AG08395 (cell line): ENCODE measurements around the gene CARD16.
"Not testable (repeated sequence)": the region's sequence is repeated elsewhere in the genome, so short reads cannot be mapped to it uniquely, and the experiment has no call there.

ENCODE experiments used
- DNase-seq: peaks from one replicate; pipeline ENCODE4 v3.0.0; 2012; ENCODE audit warnings: mixed read lengths, low spot score

The CARD16 gene

DNA sequence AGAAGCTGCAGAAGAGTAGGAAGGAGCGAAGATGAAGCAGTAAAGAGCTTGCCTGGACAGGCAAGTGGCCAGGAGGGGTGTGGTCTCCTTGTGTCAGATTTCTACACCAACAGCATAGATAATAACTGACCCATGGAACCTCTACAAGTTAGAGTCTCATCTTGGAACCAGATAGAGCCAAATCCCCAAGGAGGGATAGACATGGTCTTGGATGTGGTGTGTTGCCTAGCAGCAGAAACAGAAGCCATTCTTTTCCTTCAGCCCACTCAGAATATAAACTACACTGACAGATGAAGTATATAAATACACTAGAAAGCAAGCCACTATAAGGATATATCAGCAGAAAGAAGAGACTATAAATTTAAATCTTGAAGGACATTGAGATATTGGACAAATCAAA lies 4.3 kb upstream of the CARD16 start:
- DNase-seq, result no peak

DNA sequence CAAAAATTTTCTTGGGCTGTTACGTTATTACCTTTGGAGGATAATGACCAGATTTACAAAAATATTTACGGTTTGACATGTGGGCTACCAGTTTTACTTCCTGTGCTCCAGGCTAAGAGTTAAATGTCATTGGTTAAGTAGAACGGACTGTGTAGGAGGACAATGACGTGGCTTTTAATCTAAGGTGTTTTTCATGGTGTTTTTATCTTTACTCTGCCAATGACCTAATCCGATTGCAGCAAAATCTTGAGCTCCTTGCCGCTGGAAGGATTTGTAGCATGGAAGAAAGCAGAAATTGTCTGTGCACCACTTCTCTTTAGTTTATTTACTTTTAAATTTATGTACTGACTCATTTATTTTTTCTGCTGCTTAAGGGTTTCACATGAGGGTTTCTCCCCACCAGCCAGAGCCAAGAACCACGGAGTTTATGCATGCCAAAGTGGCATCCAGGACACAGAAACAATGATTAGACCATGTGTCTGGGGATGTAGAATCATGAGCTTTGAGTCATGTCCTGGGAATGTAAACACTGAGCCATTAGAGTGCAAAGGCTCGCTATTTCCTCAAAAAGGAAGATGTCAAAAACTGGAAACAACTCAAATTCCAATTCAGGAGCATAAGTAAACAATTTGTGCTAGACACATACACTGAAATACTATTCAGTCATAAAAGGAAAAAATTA lies 1.9 kb upstream of the CARD16 start:
- DNase-seq, result peak; percentile 96

DNA sequence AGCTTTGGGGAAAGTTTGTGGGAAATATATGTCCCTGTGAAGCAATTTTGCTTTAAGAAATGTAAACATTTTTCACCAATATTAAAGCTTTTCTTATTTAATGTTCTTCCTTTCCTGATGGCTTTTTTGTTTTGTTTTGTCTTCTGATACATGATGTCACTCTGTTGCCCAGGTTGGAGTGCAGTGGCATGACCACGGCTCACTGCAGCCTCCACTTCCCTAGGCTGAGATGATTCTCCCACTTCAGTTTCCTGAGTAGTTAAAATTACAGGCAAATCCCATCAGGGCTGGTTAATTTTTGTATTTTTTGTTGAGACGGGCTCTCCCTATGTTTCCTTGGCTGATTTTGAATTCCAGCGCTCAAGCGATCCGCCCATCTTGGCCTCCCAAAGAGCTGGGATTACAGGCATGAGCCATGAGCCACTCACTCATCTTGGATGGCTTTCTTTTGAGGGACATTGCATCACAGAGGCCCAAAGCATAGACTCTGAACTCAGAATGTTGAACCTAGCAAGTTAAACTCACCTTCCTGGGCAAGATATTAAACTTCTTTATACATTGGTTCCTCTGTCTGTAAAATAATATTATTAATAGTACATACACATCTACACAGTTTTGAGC lies 651 bp upstream of the CARD16 start:
- peak; percentile 8 for DNase-seq

DNA sequence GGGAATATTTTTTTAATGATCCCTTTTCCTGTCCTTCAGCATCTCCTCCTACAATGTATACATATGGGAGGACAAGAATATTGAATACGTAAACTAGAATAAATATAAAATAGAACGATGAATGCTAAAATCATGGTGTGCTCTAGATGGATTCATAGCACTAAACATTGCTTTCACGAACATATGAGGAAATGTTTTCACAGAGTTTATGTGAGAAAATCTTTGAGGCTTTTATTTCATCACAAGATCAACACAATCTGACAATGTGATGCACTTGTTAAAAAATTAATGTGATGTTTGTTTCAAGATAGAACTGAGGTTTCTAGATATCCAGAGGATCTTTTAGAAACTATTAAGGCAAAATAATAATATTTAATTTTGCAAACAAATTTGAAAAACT lies 3.0 kb downstream of the CARD16 start:
- no peak for DNase-seq

DNA sequence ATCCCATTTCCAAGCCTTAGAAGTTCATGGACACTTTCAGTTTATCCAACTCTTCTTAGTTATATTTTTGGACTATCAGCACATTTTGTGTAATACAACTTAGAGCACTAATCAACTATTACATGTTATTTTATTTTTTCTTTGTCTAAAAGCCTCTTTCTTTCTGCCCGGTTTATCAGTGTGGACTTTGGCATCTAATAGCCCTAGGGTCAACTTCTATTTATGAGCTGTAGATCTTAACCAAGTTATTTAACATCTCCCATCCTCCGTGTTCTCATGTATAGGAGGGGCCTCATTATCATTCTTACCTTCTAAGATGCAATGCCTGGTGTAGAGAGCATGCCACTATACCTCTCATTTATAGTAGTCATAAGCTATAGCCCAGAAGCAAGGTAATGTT lies 4.4 kb downstream of the CARD16 start:
- no peak for DNase-seq

DNA sequence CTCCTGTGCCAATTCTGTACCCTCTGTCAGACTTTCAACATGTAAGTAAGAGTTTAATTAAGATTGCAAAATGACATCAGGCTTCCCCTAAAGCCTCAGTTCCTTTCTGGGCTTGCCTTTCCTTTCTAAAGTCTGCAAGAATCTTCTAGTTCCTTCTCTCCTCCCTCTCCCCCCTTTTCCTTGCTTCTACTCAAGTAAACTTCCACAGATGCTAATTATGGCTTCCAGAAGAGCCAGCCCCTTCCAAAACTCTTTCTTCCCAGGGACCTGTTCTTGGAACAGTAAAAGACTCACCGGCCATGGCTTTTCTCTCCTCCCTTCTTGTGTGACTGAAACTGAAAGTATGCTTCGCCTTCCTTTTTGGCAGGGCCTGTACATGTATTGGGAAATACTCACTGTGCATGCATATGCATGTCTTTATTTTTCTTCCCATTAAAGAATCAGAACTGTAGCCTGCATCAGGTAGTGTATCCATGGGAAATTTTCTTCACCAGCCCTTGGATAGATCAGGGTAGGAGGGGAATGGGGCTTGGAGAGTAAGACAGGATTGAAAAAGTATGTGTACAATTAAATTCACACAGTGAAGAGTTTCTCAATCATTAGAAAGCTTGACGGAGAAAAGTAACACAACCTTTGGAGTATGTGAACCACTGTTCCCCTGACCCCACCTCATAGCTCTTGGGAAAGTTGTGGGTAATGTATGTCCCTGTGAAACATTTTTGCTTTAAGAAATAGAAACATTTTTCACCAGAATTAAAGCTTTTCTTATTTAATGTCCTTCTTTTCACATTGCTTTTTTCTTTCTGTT lies 10.1 kb downstream of the CARD16 start, which contains the start of gene CASP1:
Gene CASP1 (minus strand): TSS at position 332 of the 808 bp plus-strand sequence. CDS start 31 bp downstream, at position 301.
- peak; percentile 71 for DNase-seq

DNA sequence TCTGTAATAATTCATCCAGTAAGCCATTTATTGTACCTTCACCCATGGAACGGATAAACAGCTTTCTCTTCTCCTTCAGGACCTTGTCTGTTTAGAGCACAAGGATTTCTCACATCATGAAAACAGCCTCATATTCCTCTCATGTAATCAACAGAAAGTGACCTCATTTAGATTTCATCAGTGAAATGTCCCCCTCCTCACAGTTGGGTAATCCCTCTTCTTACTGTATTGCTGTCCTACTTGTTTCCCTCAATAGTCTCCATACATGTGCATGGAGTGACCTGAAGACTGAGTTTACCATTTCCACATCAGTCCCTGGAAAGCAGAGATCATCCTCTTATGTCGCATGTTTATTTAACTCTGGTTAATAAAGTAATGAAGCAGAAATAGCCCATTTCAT lies 10.7 kb downstream of the CARD16 start:
- not testable (repeated sequence) for DNase-seq

DNA sequence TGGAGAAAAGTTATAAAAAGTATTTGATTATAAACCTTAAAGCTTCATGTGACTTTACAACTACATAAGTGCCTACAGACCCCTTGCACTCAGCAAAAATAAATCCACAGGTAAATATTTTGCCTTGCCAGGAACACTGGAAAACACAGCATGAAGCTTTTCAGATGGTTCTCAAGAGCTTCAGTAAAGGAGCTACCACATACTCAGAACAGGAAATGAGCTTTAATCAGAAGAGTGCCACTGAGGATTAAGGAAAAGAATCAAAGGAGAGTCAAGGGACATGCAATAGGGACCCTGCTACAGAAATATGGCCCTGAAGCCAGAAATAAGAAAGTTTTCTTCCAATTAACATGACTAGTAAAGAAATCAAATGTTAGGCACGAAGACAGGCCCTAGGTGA lies 11.4 kb downstream of the CARD16 start:
- no peak for DNase-seq

DNA sequence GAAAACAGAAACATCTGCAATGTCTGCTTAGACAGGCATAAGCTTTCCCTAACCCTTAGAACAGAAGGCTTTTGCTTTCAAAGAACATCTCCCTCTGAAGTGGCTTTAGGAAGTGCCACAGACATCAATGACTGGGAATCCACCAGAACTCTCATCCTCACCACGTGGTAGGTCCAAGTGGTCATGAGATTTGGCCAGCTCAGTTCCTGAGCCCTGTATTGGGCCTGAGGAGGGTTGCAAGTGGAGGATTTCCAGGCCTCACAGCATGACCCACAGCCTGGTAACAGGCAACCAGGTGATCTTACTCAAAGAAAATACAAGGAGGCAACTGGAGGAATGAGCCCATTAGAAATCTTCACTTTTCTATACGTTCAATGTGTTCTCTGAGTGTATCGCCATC lies 11.8 kb downstream of the CARD16 start:
- no peak for DNase-seq

DNA sequence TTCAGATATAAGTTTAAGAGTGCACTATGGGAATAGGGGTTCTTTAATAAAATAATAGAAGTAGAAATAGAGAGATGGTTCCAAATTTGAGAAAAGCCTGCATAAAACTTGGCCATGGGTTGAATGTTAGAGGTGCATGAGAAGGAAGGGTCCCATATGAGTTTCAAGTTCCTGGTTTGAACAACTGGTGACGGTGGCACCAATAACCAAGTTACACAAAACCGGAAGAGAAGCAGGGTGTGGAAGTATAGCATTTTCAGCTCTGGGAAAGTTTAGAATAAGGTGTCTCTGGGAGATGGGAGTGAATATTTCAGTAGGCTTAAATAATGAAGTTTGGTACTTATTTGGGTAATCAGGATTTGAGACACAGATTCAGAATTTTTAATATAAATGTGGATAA lies 12.6 kb downstream of the CARD16 start:
- no peak for DNase-seq

DNA sequence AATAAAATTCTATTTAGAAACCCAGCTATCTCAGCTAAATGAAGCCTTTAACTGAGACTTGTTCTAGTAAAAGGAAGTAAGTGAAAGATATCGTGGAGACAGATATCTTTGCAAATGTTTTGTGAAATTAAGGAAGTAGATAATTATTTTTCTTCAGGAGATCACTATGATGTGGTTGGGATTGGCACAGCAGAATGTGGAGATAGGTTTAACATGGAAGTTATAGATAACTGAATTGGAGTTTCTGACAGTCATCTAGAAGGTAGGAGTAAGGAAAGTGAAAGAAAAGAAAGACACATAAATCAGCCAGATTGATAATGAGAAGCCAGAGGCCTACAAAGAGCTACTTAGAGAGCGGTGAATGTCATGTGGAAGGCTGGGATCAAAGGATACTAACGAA lies 17.5 kb downstream of the CARD16 start:
- no peak for DNase-seq

DNA sequence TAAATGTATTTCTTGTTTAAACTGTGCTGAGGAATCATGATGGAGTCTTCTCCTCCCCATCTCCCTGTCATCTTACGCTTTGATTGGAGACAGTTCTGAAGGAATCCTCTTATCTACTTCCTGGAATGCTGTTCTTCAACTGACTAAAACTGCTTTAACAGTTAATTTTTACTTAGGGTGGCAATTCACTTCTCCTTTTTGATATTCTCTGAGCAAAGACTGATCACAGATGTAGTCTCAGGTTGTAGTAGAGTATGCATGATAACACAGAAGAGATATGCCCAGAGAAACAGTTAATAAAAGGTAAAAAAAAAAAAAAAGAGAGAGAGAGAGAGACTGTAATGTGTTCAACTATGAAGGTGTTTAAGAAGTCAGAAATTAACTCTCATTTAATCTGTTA lies 20.7 kb downstream of the CARD16 start:
- DNase-seq, result no peak

DNA sequence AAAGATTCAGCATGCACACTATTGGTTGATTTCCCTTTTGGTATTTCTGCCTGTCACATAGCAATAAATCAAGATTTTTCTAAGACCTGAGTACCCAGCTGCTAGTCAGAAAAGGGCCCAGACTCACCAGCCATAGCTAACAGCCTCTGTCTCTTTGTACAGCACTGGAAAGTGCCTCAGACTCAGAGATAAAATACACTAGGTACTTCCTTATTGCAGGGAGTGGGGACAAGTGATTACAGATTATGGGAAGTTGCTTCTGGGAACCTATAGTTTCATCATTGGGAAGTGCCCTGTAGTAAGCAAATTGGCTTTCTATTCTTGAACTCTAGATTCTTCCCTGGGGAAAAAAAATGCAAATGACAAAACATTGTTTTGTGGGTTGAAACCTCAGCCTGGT lies 22.1 kb downstream of the CARD16 start, which contains the start of gene CASP5:
Gene CASP5 (minus strand): TSS at position 166 of the 400 bp plus-strand sequence. CDS start 32 bp downstream, at position 134.
- no peak for DNase-seq

DNA sequence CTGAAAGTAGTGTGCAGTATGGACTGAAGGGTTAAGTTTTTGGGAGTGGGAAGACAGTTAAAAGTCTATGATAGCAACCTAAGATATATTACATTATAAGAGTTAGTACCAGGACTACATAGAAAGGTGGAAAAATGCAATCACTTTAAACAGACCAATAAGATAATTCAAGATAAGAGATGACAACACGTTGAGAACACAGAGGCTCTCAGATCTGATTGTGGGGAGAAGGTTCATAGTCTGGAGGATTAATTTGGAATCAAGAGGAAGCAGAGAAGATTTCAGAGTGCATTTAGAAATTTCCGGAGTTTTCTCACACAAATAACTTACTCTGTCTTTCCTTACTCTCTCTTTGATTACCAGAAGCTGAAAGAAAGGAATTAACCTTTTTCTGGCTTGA lies 22.6 kb downstream of the CARD16 start:
- no peak for DNase-seq

DNA sequence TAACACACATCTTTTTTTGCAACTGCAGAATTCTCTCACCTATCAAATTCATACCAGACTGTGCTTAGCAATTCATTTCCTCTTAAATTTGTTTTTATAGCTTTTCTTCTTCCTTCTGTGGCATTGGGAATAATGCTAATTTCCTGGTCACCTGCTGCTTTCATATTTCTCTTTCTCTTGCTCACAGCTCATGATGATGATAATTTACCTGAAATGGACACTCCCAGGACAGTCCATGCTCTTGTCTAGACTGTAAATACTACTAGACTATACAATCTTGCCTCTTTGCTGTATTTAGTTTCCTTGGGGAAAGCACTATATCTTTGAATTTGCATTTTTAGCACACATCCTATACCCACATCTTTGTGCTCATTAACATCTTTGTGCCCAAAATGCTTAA lies 37.7 kb downstream of the CARD16 start:
- DNase-seq, result no peak

DNA sequence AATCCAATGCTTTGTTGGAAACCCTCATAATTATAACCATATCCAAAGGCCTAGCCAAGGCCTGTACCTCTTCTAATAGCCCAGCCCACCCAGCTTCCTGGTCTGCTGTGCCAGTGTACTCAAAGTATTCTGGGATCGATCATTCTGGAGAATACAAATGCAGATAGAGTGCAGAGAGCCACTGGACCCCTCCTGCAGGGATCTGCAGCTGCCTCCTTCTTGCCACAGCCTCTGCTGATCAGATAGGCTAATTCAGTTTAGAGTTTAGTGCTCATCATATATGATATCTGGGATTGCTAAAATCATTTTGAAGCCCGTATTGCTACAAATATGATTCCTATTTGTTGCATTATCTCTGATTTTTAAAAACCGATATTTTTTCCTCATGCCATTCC lies 39.7 kb downstream of the CARD16 start:
- no peak for DNase-seq

DNA sequence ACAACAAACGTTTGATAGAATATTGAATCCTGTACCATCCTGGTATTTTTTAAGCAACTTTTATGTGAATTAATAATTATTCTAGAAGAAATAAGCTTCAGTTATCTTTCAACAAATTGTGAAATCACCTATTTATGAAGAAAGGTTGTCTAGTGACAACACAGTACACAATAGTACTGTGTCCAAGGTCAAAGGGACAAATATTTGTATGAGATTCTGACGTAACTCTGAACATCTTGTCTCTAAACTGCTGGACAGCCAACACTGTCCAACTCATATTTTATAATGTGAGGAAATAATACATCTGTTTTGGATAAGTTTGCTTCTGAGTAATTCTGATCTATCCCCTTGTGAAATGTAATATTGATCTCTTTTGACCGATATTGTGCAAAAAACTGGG lies 41.1 kb downstream of the CARD16 start:
- no peak for DNase-seq

DNA sequence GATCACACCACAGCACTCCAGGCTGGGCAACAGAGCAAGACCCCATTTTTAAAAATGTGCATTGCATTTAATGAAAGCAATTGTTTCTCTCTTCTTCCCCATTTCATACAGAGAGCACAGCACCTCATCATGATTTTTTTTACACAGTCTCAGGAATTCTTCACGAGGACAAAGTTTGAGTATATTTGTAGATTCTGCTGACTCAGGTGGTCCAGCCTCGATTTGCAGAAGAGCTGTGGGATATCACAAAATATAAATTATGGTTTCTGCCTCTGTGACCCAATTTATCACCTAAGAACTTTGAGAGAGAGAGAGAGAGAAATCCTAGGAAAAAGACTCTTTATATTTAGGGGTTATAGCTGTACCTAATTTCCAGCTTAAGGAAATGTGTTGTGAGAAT lies 42.0 kb downstream of the CARD16 start:
- no peak for DNase-seq

DNA sequence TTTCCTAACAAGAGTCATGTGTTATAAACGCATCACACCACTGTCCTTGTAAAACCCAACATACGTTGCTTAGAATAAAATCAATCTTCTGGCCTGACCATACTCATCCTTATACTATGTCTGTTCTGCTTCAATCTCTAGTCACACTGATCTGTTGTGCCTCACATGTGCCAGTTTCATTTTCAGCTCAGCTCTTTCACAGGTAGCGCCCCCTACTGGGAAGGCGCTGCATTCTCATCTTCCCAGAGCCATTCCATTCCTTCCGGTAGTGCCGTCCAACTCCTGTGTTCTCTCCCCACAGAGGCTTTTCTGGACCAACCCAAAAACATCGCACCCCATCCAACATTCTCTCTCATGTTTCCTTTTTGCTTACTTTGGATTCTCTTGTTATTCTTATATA lies 44.3 kb downstream of the CARD16 start:
- no peak for DNase-seq

DNA sequence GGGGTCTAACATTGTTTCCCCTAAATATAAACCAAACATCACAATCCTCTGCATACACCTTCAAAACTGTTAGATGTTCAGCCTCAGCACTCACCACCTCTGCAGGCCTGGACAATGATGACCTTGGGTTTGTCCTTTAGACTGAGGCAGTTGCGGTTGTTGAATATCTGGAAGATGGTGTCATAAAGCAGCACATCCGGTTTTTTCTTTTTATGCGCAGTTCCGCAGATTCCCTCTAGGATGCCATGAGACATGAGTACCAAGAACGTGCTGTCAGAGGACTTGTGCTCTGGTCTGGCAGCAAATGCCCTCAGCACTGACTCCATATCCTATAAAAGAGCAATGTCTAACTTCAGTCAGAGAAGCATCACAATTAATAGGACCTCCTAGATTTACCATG lies 45.0 kb downstream of the CARD16 start:
- no peak for DNase-seq

DNA sequence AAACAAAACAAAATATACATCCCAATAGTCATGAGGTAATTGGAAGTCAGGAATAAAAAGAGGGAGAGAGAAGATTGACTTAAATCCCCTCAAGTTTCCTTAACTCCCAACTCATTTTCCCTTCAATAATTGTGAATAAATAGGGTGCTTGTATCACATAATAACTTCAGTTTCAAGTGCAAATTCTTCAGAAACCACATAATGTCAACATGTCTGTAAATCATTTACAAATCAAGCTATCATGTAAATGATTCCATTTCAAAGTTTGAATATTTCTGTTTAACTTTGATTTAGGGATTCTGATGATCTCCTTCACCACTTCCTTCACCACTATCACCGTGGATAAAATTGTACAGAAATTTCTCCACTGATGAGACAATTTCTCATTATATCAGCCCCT lies 45.4 kb downstream of the CARD16 start:
- no peak for DNase-seq

DNA sequence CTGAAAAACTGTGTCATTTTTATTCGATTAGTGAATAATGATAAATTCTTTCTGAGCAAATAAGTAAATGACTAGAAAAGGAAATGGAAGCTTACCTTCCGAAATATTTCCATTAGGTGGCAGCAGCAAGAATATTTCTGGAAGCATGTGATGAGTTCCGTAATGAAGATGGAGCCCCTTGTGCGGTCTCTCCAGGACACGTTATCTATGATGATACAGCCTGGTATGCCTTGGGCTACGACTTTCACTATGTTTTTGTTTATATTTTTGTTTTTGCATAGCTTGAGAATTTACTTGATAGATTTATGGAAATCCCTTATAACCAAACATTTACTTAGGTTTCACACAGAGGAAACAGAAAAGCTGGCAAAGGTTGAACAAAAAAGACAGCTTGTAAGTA lies 47.8 kb downstream of the CARD16 start:
- DNase-seq, result no peak

DNA sequence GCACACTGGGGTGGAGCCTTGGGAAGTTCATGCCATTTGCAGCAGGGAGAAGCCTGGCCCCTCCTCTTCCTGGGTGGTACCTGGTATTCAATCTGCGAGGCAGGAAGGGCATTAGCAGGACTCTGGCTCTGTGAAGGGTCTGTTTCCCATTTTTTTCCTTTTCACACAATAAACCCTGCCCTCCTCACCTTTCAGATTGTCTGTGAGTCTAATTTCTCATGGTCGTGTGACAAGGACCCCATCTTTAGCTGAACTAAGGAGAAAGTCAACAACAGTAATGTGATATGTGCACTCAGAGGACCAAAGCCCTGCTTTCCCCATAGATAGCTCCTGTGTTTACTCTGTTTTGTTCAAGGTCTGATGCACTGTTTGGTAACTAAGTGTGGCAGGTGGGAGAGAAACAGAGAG lies 50.1 kb downstream of the CARD16 start:
- DNase-seq, result no peak
